Ishikawa (cell line): ENCODE measurements around the gene SLC16A3.

Experiments
- CEBPB ChIP-seq: IDR thresholded peaks from 2 replicates; pipeline ENCODE4 v1.6.1; 2012
- CREB1 ChIP-seq: IDR thresholded peaks from 2 replicates; pipeline ENCODE4 v1.6.1; 2012; ENCODE audit warnings: low read depth
- EP300 ChIP-seq: IDR thresholded peaks from 2 replicates; pipeline ENCODE4 v1.6.1; 2012; ENCODE audit warnings: borderline replicate concordance
- FOXM1 ChIP-seq: IDR thresholded peaks from 2 replicates; pipeline ENCODE4 v1.6.1; 2012; ENCODE audit warnings: low read depth, borderline replicate concordance
- RAD21 ChIP-seq: IDR thresholded peaks from 2 replicates; pipeline ENCODE4 v1.6.1; 2012; ENCODE audit warnings: low read depth
- TAF1 ChIP-seq: IDR thresholded peaks from 2 replicates; pipeline ENCODE4 v1.6.1; 2012; ENCODE audit warnings: low read depth, mild to moderate bottlenecking
- TF ChIP-seq, protein P1 (sequence below): IDR thresholded peaks from 2 replicates; pipeline ENCODE4 v1.6.1; 2012

DNA sequence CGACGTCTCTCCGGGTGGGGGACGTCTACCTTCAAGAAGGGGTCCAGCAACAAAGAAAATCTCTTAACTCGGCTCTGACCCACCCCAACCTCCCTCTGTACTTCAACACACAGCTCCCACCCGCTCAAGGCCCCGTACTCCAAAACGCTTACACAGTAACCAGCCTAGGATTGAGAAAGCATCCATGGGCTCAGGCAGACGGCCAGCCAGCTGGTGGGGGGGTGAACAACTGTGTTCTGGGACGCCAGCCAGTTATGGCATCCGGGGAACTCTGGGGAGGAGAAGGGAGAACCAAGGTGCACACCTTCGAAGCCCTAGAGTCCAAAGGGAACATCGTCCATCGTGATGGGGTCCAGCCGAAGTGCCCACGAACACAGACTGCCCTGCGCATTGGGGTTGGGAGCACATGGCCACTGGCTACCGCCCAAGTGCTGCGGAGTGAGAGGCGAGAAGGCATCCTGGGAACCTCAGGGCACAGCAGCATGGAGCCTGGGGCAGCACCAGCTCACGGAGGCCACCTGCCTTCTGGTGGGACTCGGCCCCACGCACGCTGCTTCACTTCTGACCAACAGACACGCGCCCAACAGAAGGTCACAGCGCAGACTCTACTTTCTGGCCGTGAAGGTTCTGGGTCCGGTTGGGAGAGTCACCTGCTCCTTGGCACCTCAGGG lies 14.3 kb downstream of the SLC16A3 start:
- no peak for TF ChIP-seq FOXM1
- TF ChIP-seq CREB1, result no peak
- TF ChIP-seq TAF1, result no peak
- TF ChIP-seq EP300, result no peak
- TF ChIP-seq RAD21, result no peak
- no peak for TF ChIP-seq CEBPB
- TF ChIP-seq, protein P1, sequence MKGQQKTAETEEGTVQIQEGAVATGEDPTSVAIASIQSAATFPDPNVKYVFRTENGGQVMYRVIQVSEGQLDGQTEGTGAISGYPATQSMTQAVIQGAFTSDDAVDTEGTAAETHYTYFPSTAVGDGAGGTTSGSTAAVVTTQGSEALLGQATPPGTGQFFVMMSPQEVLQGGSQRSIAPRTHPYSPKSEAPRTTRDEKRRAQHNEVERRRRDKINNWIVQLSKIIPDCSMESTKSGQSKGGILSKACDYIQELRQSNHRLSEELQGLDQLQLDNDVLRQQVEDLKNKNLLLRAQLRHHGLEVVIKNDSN, result no peak
